ENCODE data around the gene DRAP1.

GRCh38 chr11:65915101-65915820 is 4.0 kb upstream of the DRAP1 start:
- TF ChIP-seq CTCF (IDR thresholded peaks at IDR 0.05) (no peak), POLR2A (IDR thresholded peaks at IDR 0.05; ENCODE audit: low read length) (no peak), ZFP36 (IDR thresholded peaks at IDR 0.05; ENCODE audit: borderline replicate concordance, partially characterized antibody) (no peak), USF2 (IDR thresholded peaks at IDR 0.05) (no peak), ZSCAN20 (CRISPR knock-in tag; IDR thresholded peaks at IDR 0.05) (no peak), BHLHE40 (IDR thresholded peaks at IDR 0.05; ENCODE audit: low read depth, low read length) (no peak), KDM1A (IDR thresholded peaks at IDR 0.05; ENCODE audit: low read depth) (no peak)

Measured in A549 (cell line).